HG03354 (cell line): ENCODE results near the gene TRIM28.
"Not testable (repeated sequence)": the region's sequence is repeated elsewhere in the genome, so short reads cannot be mapped to it uniquely, and the experiment has no call there.

Experiments
- ATAC-seq: cut with Tn5 transposase; IDR thresholded peaks from one replicate; pipeline ENCODE4 v1.9.1; 2021; ENCODE audit warnings: mild to moderate bottlenecking; ENCODE audit not compliant: unreplicated experiment, poor library complexity, severe bottlenecking

The TRIM28 gene

GRCh38 chr19:58543826-58544590, at the start of gene TRIM28:
Gene TRIM28 (plus strand): TSS chr19:58544064. CDS start chr19:58544758, 694 bp downstream.
- ATAC-seq, result peak; percentile 81

- no peak for ATAC-seq
These were observed 46.2 kb upstream of the TRIM28 start for GRCh38 chr19:58497634-58498170.

GRCh38 chr19:58498316-58499020, 45.4 kb upstream of the TRIM28 start:
- ATAC-seq, result no peak

GRCh38 chr19:58499021-58499927, 44.6 kb upstream of the TRIM28 start:
- ATAC-seq, result peak; percentile 86

GRCh38 chr19:58500242-58500641, 43.6 kb upstream of the TRIM28 start:
- ATAC-seq, result no peak

- not testable (repeated sequence) for ATAC-seq
These were observed 36.2 kb upstream of the TRIM28 start for GRCh38 chr19:58507602-58508223.

- ATAC-seq, result no peak
These were observed 34.2 kb upstream of the TRIM28 start for GRCh38 chr19:58509731-58510083.

GRCh38 chr19:58510084-58510862, 33.6 kb upstream of the TRIM28 start:
- ATAC-seq, result no peak

GRCh38 chr19:58511353-58512208, 32.3 kb upstream of the TRIM28 start, which contains the start of gene SLC27A5:
Gene SLC27A5 (minus strand): TSS chr19:58511992. CDS start chr19:58511955, 37 bp downstream.
- ATAC-seq, result no peak

GRCh38 chr19:58513213-58513693, 30.6 kb upstream of the TRIM28 start:
- ATAC-seq, result no peak

GRCh38 chr19:58513694-58514563, 29.9 kb upstream of the TRIM28 start:
- peak; percentile 79 for ATAC-seq

GRCh38 chr19:58514564-58515022, 29.3 kb upstream of the TRIM28 start:
- ATAC-seq, result no peak

- ATAC-seq, result no peak
These were observed 28.6 kb upstream of the TRIM28 start for GRCh38 chr19:58515259-58515658.

GRCh38 chr19:58516246-58516836, 27.5 kb upstream of the TRIM28 start:
- no peak for ATAC-seq

GRCh38 chr19:58516964-58517833, 26.7 kb upstream of the TRIM28 start:
- no peak for ATAC-seq
